ENCODE results near the gene ESRRA.

Gene ESRRA

GRCh38 chr11:64305075-64305690 lies at the start of gene ESRRA:
Gene ESRRA, plus strand, starts transcription at chr11:64305524. Its CDS starts 1,656 bp downstream, at chr11:64307180.
- in situ Hi-C loops (cut with MboI; ENCODE audit: low sequenced_read_pairs), result no loop called here

GRCh38 chr11:64256300-64256699 lies 49.0 kb upstream of the ESRRA start:
- in situ Hi-C loops (cut with MboI; ENCODE audit: low sequenced_read_pairs), result no loop called here

- in situ Hi-C loops (cut with MboI; ENCODE audit: low sequenced_read_pairs), result no loop called here
Observed at GRCh38 chr11:64258356-64258755, 47.0 kb upstream of the ESRRA start.

GRCh38 chr11:64258946-64259532 lies 46.3 kb upstream of the ESRRA start:
- in situ Hi-C loops (cut with MboI; ENCODE audit: low sequenced_read_pairs), result no loop called here

GRCh38 chr11:64259533-64260067 lies 45.7 kb upstream of the ESRRA start:
- in situ Hi-C loops (cut with MboI; ENCODE audit: low sequenced_read_pairs), result no loop called here

- in situ Hi-C loops (cut with MboI; ENCODE audit: low sequenced_read_pairs), result no loop called here
Observed at GRCh38 chr11:64260147-64260708, 45.1 kb upstream of the ESRRA start.

GRCh38 chr11:64261556-64262080 lies 43.7 kb upstream of the ESRRA start:
- in situ Hi-C loops (cut with MboI; ENCODE audit: low sequenced_read_pairs), result no loop called here

GRCh38 chr11:64262271-64263002 lies 42.9 kb upstream of the ESRRA start:
- in situ Hi-C loops (cut with MboI; ENCODE audit: low sequenced_read_pairs), result no loop called here

- in situ Hi-C loops (cut with MboI; ENCODE audit: low sequenced_read_pairs), result no loop called here
Observed at GRCh38 chr11:64263021-64263946, 42.0 kb upstream of the ESRRA start.

- in situ Hi-C loops (cut with MboI; ENCODE audit: low sequenced_read_pairs), result no loop called here
Observed at GRCh38 chr11:64263947-64264317, 41.4 kb upstream of the ESRRA start.

GRCh38 chr11:64264371-64264852 lies 40.9 kb upstream of the ESRRA start:
- in situ Hi-C loops (cut with MboI; ENCODE audit: low sequenced_read_pairs), result no loop called here

GRCh38 chr11:64265176-64266160 lies 39.9 kb upstream of the ESRRA start:
- in situ Hi-C loops (cut with MboI; ENCODE audit: low sequenced_read_pairs), result no loop called here

GRCh38 chr11:64266339-64266738 lies 39.0 kb upstream of the ESRRA start:
- in situ Hi-C loops (cut with MboI; ENCODE audit: low sequenced_read_pairs), result no loop called here

GRCh38 chr11:64267207-64267945 lies 37.9 kb upstream of the ESRRA start:
- in situ Hi-C loops (cut with MboI; ENCODE audit: low sequenced_read_pairs), result no loop called here

GRCh38 chr11:64268025-64268892 lies 37.1 kb upstream of the ESRRA start:
- in situ Hi-C loops (cut with MboI; ENCODE audit: low sequenced_read_pairs), result no loop called here

- in situ Hi-C loops (cut with MboI; ENCODE audit: low sequenced_read_pairs), result no loop called here
Observed at GRCh38 chr11:64268893-64269539, 36.3 kb upstream of the ESRRA start.
